Keratinocyte (primary cell): ENCODE data around the gene MGAT4A. TPM values are rescaled to one million over a fixed set of nuclear protein-coding genes. Genes with fewer than 3 reads are reported as not detected.

Experiments
- DNase-seq: peaks from one replicate; pipeline ENCODE4 v3.0.0-alpha.2; 2011; ENCODE audit warnings: low read depth, missing footprints, low spot score
- FAIRE-seq: peaks from 2 replicates; lab custom pipeline; 2011; peaks lifted over from hg19 to GRCh38; lab: Jason Lieb, UNC
- H2AFZ ChIP-seq: 2 replicates; pipeline ENCODE4 v1.6.0; 2012; ENCODE audit warnings: low read length, control low read depth, inconsistent platforms; ENCODE audit not compliant: control insufficient read depth
- H3K27ac ChIP-seq: 2 replicates; pipeline ENCODE4 v1.5.1; 2011; ENCODE audit warnings: low read length; ENCODE audit not compliant: control insufficient read depth, insufficient read depth
- H3K27me3 ChIP-seq: 3 replicates; pipeline ENCODE4 v1.6.0; 2011; ENCODE audit warnings: low read length; ENCODE audit not compliant: control insufficient read depth, insufficient read depth; ENCODE audit errors: extremely low read depth
- H3K36me3 ChIP-seq, 2 experiments: 2 replicates in 1 of 2; 3 replicates in 1 of 2; pipeline ENCODE4 v1.5.1; 2011; ENCODE audit warnings: low read length in 2 of 2, mild to moderate bottlenecking in 1 of 2; ENCODE audit not compliant: control insufficient read depth in 2 of 2, insufficient read depth in 2 of 2; ENCODE audit errors: extremely low read depth in 1 of 2
- H3K4me1 ChIP-seq: 3 replicates; pipeline ENCODE4 v1.5.1; 2011; ENCODE audit warnings: low read length; ENCODE audit not compliant: control insufficient read depth, insufficient read depth; ENCODE audit errors: extremely low read depth
- H3K4me2 ChIP-seq: 3 replicates; pipeline ENCODE4 v1.6.0; 2011; ENCODE audit warnings: low read depth, low read length; ENCODE audit not compliant: control insufficient read depth, insufficient read depth; ENCODE audit errors: extremely low read depth
- H3K4me3 ChIP-seq, 3 experiments: fragments of 200-600 bp in 1 of 3; sonication (generic) in 1 of 3; 2 replicates in 2 of 3; 3 replicates in 1 of 3; pipeline ENCODE4 v1.5.1; 2011 to 2016; ENCODE audit warnings: low read length in 3 of 3, mild to moderate bottlenecking in 3 of 3, control low read depth in 2 of 3, inconsistent platforms in 1 of 3, low read depth in 1 of 3, mixed read lengths in 1 of 3, mixed run types in 1 of 3, moderate library complexity in 1 of 3; ENCODE audit not compliant: control insufficient read depth in 2 of 3, insufficient read depth in 2 of 3; ENCODE audit errors: extremely low read depth in 1 of 3
- H3K79me2 ChIP-seq: 2 replicates; pipeline ENCODE4 v1.6.0; 2012; ENCODE audit warnings: low read length; ENCODE audit not compliant: control insufficient read depth, insufficient read depth
- H3K9ac ChIP-seq: 3 replicates; pipeline ENCODE4 v1.6.0; 2011; ENCODE audit warnings: low read length; ENCODE audit not compliant: control insufficient read depth, insufficient read depth; ENCODE audit errors: extremely low read depth
- H3K9me1 ChIP-seq: 3 replicates; pipeline ENCODE4 v1.6.0; 2011; ENCODE audit warnings: low read length; ENCODE audit not compliant: control insufficient read depth, insufficient read depth; ENCODE audit errors: extremely low read depth
- H3K9me3 ChIP-seq: 2 replicates; pipeline ENCODE4 v1.5.1; 2012; ENCODE audit warnings: low read depth, low read length; ENCODE audit not compliant: control insufficient read depth
- H4K20me1 ChIP-seq: 3 replicates; pipeline ENCODE4 v1.6.0; 2011; ENCODE audit warnings: low read length; ENCODE audit not compliant: control insufficient read depth, insufficient read depth; ENCODE audit errors: extremely low read depth
- EZH2 ChIP-seq: IDR thresholded peaks from one replicate; pipeline ENCODE4 v1.6.1; 2012; ENCODE audit warnings: inconsistent platforms, mild to moderate bottlenecking, low read length, moderate library complexity
- dilution Hi-C: fragments of 300-500 bp; cut with MboI; formaldehyde crosslinking; loops from one replicate; pipeline ENCODE4 v1.7.0; 2020; ENCODE audit warnings: low sequenced_read_pairs; ENCODE audit not compliant: extremely low pct_ligation_motif_present
- polyA plus RNA-seq, 5 experiments: library from polyadenylated mRNA; depleted of rRNA in 3 of 5; stranded (reverse) in 3 of 5; stranded (forward) in 1 of 5; unstranded in 1 of 5; fragments of >200 nt; gene quantifications; 1 replicate in 1 of 5; 2 replicates in 3 of 5; 3 replicates in 1 of 5; pipeline versions ENCODE4 v1.2.1 to v1.2.3, GENCODE V29; 2011 to 2012; ENCODE audit warnings: missing spikeins in 2 of 5, low read depth in 1 of 5, low replicate concordance in 1 of 5
- TF ChIP-seq, protein P1 (sequence below), 3 experiments: IDR thresholded peaks in 1 of 3; conservative IDR thresholded peaks in 1 of 3; optimal IDR thresholded peaks in 1 of 3; 2 replicates in 2 of 3; 3 replicates in 1 of 3; pipeline versions ENCODE3 to v1.5.1; 2011; ENCODE audit warnings: low read length in 3 of 3, mild to moderate bottlenecking in 3 of 3, moderate library complexity in 2 of 3, control low read depth in 1 of 3, inconsistent platforms in 1 of 3; ENCODE audit not compliant: insufficient read depth in 2 of 3; ENCODE audit errors: extremely low read depth in 1 of 3

Gene MGAT4A
- polyA plus RNA-seq, 1 donor (not counting 4 experiments of a cell fraction or from before 2014, with no cell fraction given): 0.81 TPM

DNA sequence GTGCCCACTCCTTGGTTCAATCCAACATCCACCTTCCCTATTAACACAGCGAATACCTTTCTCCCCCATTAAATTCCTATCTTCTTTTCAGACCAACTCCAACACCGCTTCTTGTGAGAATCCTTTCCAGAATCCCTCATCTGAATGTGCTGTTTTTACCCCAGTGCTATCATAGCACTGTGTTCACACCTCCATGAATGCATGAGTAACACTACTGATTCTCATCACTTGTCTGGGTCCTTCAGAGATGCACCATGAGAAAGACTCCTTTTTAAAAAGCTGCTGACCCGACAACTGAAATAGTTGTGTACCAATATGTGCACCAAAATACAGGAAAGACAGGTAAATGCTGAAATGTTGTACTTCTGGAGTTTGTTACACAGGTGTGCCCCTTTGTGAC is 18.8 kb downstream of the MGAT4A start:
- no peak for FAIRE-seq
- H3K4me2 ChIP-seq: no peak overlapping the region
- dilution Hi-C loops: no loop called here

GRCh38 chr2:98711506-98711905 is 19.4 kb downstream of the MGAT4A start:
- Histone ChIP-seq H3K27ac (no peak overlapping the region), H3K36me3 (no peaks in the 10 kb centered on the region), H3K9me3 (no peaks in the 10 kb centered on the region), H4K20me1 (no peaks in the 10 kb centered on the region), H3K4me3 (no peak overlapping the region), H3K4me1 (no peaks in the 10 kb centered on the region), H3K9me1 (no peaks in the 10 kb centered on the region), H2AFZ (no peak overlapping the region), H3K79me2 (no peaks in the 10 kb centered on the region), H3K9ac (no peak overlapping the region), H3K4me2 (no peak overlapping the region), H3K27me3 (peaks cover 7% of the 10 kb centered on the region)
- TF ChIP-seq, protein P1, sequence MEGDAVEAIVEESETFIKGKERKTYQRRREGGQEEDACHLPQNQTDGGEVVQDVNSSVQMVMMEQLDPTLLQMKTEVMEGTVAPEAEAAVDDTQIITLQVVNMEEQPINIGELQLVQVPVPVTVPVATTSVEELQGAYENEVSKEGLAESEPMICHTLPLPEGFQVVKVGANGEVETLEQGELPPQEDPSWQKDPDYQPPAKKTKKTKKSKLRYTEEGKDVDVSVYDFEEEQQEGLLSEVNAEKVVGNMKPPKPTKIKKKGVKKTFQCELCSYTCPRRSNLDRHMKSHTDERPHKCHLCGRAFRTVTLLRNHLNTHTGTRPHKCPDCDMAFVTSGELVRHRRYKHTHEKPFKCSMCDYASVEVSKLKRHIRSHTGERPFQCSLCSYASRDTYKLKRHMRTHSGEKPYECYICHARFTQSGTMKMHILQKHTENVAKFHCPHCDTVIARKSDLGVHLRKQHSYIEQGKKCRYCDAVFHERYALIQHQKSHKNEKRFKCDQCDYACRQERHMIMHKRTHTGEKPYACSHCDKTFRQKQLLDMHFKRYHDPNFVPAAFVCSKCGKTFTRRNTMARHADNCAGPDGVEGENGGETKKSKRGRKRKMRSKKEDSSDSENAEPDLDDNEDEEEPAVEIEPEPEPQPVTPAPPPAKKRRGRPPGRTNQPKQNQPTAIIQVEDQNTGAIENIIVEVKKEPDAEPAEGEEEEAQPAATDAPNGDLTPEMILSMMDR (optimal IDR thresholded peaks at IDR 0.05 in 1 of 3, IDR thresholded peaks at IDR 0.05 in 1 of 3, conservative IDR thresholded peaks at IDR 0.05 in 1 of 3; ENCODE audit: extremely low read depth in 1 of 3, insufficient read depth in 2 of 3, low read length in 3 of 3): no peak
- no peak for TF ChIP-seq EZH2
- FAIRE-seq (no peak), DNase-seq (no peak)
- dilution Hi-C loops: no loop called here

More for the DNA sequence above, 18.8 kb downstream of the MGAT4A start:
- H3K9me3 ChIP-seq: no peaks in the 10 kb centered on the region
- H3K4me3 ChIP-seq: no peak overlapping the region
- no peak overlapping the region for H2AFZ ChIP-seq
- no peak overlapping the region for H3K9ac ChIP-seq
- no peaks in the 10 kb centered on the region for H3K36me3 ChIP-seq
- no peak for DNase-seq
- H3K79me2 ChIP-seq: no peaks in the 10 kb centered on the region
- H3K9me1 ChIP-seq: no peaks in the 10 kb centered on the region
- TF ChIP-seq, protein P1 (optimal IDR thresholded peaks at IDR 0.05 in 1 of 3, IDR thresholded peaks at IDR 0.05 in 1 of 3, conservative IDR thresholded peaks at IDR 0.05 in 1 of 3; ENCODE audit: extremely low read depth in 1 of 3, insufficient read depth in 2 of 3, low read length in 3 of 3): no peak
- no peak for TF ChIP-seq EZH2
- H3K27ac ChIP-seq: no peak overlapping the region
- H3K27me3 ChIP-seq: peaks cover 7% of the 10 kb centered on the region
- no peaks in the 10 kb centered on the region for H4K20me1 ChIP-seq
- no peaks in the 10 kb centered on the region for H3K4me1 ChIP-seq
